ENCODE data around the gene ADRA2C. TPM values are rescaled to one million over a fixed set of nuclear protein-coding genes. Genes with fewer than 3 reads are reported as not detected.

ADRA2C gene
- total RNA-seq, 1 experiment from 2014 or later: 8.6 TPM

DNA sequence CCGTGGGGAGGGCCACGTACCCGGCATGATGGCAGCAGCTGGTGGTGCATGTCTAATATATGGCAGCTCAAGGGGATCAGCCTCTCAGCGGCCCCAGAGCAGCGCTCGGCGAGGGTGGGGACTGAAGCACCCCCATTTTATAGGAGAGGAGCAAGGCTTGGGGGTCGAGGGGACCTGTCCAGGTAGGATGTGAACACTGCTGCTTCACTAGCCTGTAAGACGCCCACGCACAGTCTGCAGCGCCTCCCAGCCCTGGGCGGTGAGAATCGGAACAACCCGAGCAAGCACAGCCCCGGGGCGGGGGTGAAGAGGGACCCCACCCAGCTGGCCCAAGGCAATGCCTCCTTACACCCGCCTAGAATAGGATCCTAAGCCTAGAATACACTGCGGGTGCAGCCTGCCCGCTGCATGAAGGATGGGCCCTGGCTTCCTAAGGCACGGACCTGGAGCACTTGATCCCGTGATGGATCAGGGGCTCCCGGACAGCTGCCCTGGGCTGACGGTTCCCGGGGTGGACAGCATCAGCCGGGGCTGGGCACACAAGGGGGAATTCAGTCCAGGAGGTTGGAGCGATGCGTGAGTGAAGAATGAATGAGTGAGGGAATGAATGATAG, 17.6 kb downstream of the ADRA2C start:
- Histone ChIP-seq H3K79me1 (ENCODE audit: insufficient read depth, low read depth, low read length, poor library complexity, severe bottlenecking) (no peaks in the 10 kb centered on the region), H2BK15ac (ENCODE audit: low read depth, low read length) (no peak overlapping the region), H3T11ph (ENCODE audit: low read length) (no peak overlapping the region), H4K5ac (ENCODE audit: insufficient read length, low read depth, low read length) (no peak overlapping the region), H3K9ac (ENCODE audit: extremely low read depth, insufficient read length, low read length) (no peak overlapping the region), H3K18ac (ENCODE audit: insufficient read length, low read depth, low read length) (no peak overlapping the region), H2AK5ac (ENCODE audit: insufficient read length, low read length) (no peak overlapping the region), H2BK20ac (ENCODE audit: low read depth, low read length, poor library complexity, severe bottlenecking) (no peak overlapping the region), H2BK120ac (ENCODE audit: low read depth, low read length, poor library complexity, severe bottlenecking) (no peak overlapping the region), H4K20me1 (ENCODE audit: control insufficient read depth, insufficient read depth, insufficient read length) (no peaks in the 10 kb centered on the region), H2AFZ (ENCODE audit: low read length) (no peak overlapping the region), H2BK5ac (ENCODE audit: insufficient read length, low read length) (no peak overlapping the region), H4K8ac (replicated peaks; ENCODE audit: insufficient read length, low read depth, low read length) (no peak overlapping the region), H3K56ac (ENCODE audit: insufficient read length, low read depth, low read length) (no peak overlapping the region), H3K9me3 (ENCODE audit: control insufficient read depth, low read depth, low read length) (no peaks in the 10 kb centered on the region), H3K4ac (ENCODE audit: low read depth, low read length) (no peak overlapping the region), H3K14ac (ENCODE audit: insufficient read depth, low read length) (no peak overlapping the region; the same call in 1 of the 2 replicates), H2BK12ac (ENCODE audit: insufficient read length, low read depth, low read length) (no peak overlapping the region), H3K4me2 (ENCODE audit: insufficient read depth, insufficient read length, low read length) (no peak overlapping the region), H4K91ac (ENCODE audit: insufficient read length, low read depth, low read length) (no peak overlapping the region), H3K79me2 (ENCODE audit: insufficient read depth, low read length) (no peaks in the 10 kb centered on the region), H3K27me3 (ENCODE audit: insufficient read depth, low read length) (no peaks in the 10 kb centered on the region), H3K23me2 (ENCODE audit: insufficient read length, low read depth, low read length, poor library complexity, severe bottlenecking) (no peaks in the 10 kb centered on the region), H3K23ac (ENCODE audit: insufficient read length, low read depth, low read length) (no peak overlapping the region), H3K4me1 (ENCODE audit: insufficient read depth, low read length) (no peaks in the 10 kb centered on the region; the same call in 1 of the 2 replicates), H3K27ac (ENCODE audit: insufficient read length, low read depth, low read length) (no peak overlapping the region)
- no peaks in the 10 kb centered on the region for H3K36me3 Mint-ChIP-seq (ENCODE audit: insufficient read depth in 1 of 3, low read depth in 3 of 3)
- peak; percentile 77 for DNase-seq
- peaks cover 11% of the 10 kb centered on the region for H3K27me3 Mint-ChIP-seq (ENCODE audit: low read depth)
- H3K9me3 Mint-ChIP-seq: peaks cover 0 to 8% of the 10 kb centered on the region in 2 experiments; a peak in 1 of 5 replicates
- H3K27ac Mint-ChIP-seq: peak overlapping the region in 1 of 3 experiments; percentile 48; a peak in 2 of 7 replicates
- no peak overlapping the region for H3K4me3 Mint-ChIP-seq
- H3K4me1 Mint-ChIP-seq: peaks cover 4 to 10% of the 10 kb centered on the region in 2 experiments
- TF ChIP-seq CTCF (conservative IDR thresholded peaks at IDR 0.05): peak; percentile 75
- WGBS (ENCODE audit: extremely low coverage, insufficient read length, low lambda C conversion rate): no CpG with 5 or more reads among the region's 27 CpGs

Data from H9 (cell line).